Hepatic stellate cell (primary cell): Measurements from ENCODE around the gene TTC32.
A peak's percentile ranks its signal among the peaks of the same experiment; 100 is the strongest.
"Not testable (repeated sequence)": the region's sequence is repeated elsewhere in the genome, so short reads cannot be mapped to it uniquely, and the experiment has no call there.

ENCODE experiments used
- DNase-seq: peaks from one replicate; pipeline ENCODE4 v3.0.0; 2011; ENCODE audit warnings: low spot score

TTC32 gene

GRCh38 chr2:19901442-19902215, at the start of gene TTC32:
TTC32 (minus strand) TSS chr2:19901983; CDS start chr2:19901854, 129 bp downstream.
- peak; percentile 95 for DNase-seq

- peak; percentile 21 for DNase-seq
Observed at GRCh38 chr2:19949071-19949470, 47.3 kb upstream of the TTC32 start.

DNA sequence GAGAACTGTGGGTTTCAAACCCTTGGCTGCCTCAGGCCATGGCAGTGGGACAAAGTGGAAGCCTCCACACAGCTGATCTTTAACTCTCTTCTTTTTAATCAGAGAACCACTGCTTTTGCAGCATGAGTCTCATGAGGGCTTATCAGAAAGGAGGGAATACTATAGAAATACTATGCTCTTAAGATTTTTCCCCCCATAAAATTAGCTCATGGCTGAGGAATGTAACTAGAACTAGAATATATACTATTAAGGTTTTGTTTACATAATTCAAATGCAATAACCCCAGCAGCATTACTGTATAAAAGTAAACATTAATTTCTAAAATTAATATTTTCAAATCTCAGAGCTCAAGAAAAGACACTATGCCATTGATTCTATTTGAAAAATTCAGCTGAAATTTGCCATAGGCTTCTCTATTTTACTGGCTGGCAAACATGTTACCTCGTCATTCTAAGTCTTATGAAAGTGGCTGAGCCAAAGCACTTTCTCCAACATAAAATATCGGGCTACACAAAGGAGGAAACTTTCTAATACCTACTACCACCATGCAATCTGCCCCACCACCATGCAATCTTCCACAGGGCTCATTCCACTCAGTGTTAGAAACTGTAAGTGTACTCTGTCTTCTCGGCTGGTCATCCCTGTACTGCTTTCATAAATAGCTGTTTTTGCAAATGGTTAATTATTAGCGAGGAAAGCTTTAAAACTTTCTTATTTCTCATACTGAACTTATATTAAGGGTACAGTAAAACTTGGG, 45.6 kb upstream of the TTC32 start:
- DNase-seq = no peak

GRCh38 chr2:19944205-19944845, 42.5 kb upstream of the TTC32 start:
- DNase-seq = no peak

- no peak for DNase-seq
Observed at GRCh38 chr2:19943189-19943588, 41.4 kb upstream of the TTC32 start.

- no peak for DNase-seq
Observed at GRCh38 chr2:19942199-19942598, 40.4 kb upstream of the TTC32 start.

GRCh38 chr2:19937004-19937403, 35.2 kb upstream of the TTC32 start:
- no peak for DNase-seq

- DNase-seq = no peak
Observed at GRCh38 chr2:19936203-19936602, 34.4 kb upstream of the TTC32 start.

DNA sequence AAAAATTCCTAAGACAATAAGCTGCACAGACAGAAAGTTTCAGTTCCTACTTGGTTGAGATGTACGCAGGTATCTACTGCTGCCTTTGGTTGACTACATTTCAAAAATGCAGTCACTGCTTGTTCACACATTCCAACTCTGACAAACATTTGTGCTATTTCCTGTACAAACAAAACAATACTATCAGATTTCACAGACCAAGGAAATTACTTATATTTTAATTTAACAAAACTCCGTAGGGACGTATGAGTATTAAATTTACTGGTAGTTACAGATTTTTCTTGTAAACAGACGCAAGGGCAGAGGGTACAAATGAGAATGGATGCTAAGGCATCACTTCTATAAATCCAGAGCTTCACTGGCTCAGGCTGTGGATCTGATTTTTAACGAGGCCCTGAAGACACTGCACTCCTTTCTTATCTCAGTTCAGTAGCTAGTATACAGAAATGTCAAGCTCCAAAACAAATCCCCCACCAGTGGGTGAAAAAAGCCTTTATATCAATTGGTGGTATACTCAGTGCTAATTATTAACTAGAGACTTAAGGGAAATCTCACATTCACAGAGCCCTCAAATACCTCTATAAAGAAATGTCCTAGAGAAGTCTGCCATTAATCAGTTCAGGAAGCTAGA, 31.7 kb upstream of the TTC32 start:
- peak; percentile 16 for DNase-seq

GRCh38 chr2:19932928-19933327, 31.1 kb upstream of the TTC32 start:
- DNase-seq = no peak

GRCh38 chr2:19929226-19929625, 27.4 kb upstream of the TTC32 start:
- DNase-seq = no peak

DNA sequence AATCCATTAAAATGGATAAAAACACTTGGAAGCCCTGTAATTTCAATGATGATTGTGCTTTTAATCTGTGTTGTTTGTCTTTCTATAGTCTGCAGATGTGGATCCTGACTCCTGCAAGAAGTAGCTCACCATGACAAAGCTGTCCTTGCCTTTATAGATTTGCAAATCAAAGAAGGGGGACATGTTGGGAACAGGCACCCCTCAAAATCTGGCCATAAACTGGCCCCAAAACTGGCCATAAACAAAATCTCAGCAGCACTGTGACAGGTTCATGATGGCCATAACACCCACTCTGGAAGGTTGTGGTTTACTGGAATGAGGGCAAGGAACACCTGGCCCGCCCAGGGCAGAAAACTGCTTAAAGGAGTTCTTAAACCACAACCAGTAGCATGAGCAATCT, 26.0 kb upstream of the TTC32 start:
- not testable (repeated sequence) for DNase-seq

GRCh38 chr2:19924526-19924925, 22.7 kb upstream of the TTC32 start:
- DNase-seq = not testable (repeated sequence)

- not testable (repeated sequence) for DNase-seq
Observed at GRCh38 chr2:19922188-19922587, 20.4 kb upstream of the TTC32 start.

- no peak for DNase-seq
Observed at GRCh38 chr2:19916385-19916950, 14.7 kb upstream of the TTC32 start.

DNA sequence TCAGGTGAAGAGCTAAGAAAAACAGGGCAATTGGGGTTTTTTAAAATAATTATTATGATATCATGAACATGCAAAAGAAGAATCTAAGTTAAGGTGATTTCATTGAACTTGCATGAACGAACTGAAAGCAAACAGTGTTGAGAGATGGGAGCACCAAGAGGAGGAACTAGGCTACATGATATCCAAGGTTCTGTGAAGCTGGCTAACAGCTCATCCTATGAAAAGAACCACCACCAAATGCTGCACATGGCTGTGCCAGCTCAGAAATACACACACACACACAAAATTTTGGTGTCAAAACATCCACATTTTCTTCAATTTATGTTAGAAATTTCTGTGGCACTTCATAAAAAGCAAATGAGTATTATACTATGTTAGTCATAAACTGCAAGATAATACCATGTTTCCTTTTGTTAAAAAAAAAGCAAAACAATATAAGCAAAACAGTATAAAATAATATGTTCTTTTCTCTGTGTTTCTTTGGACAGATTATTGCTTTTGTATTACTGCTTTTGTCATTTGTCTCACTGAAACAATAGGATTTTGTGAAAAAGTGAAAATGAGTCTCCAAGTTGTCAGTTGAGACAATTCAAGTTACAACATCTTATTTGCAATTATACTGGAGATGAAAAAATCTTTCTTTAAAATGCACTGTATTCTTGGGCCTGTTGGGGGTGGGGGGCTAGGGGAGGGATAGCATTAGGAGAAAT, 12.6 kb upstream of the TTC32 start:
- DNase-seq = no peak

GRCh38 chr2:19911808-19912509, 10.2 kb upstream of the TTC32 start:
- DNase-seq = peak; percentile 66

GRCh38 chr2:19902216-19902740, 495 bp upstream of the TTC32 start:
- no peak for DNase-seq

- DNase-seq = no peak
Observed at GRCh38 chr2:19900931-19901441, 797 bp downstream of the TTC32 start.
